Activated CD4-positive, alpha-beta memory T cell treated with anti-CD3 and anti-CD28 coated beads, Interleukin-2, amount 10 ng/mL, durations not matched to agents 7 days and 5 days (primary cell): ENCODE data around the gene RPL11. TPM values are rescaled to one million over a fixed set of nuclear protein-coding genes. Genes with fewer than 3 reads are reported as not detected.
A peak's percentile ranks its signal among the peaks of the same experiment; 100 is the strongest.

Experiments used
- CTCF ChIA-PET: fragments of 350-600 bp; sonication (Branson Sonifier 250); formaldehyde crosslinking; loops from one replicate; lab custom pipeline; 2021; ENCODE audit warnings: antibody characterized with exemption, inconsistent platforms; lab: Charles Lee
- POLR2A ChIA-PET: fragments of 350-600 bp; sonication (Branson Sonifier 250); formaldehyde crosslinking; loops from one replicate; lab custom pipeline; 2021; ENCODE audit warnings: antibody characterized with exemption; lab: Charles Lee
- DNase-seq: peaks from one replicate; pipeline ENCODE4 v3.0.0-alpha.2; 2020
- H3K27ac Mint-ChIP-seq: one replicate; pipeline ENCODE4 v1.8.0; 2021; ENCODE audit warnings: mild to moderate bottlenecking, mixed read lengths
- H3K27me3 Mint-ChIP-seq: one replicate; pipeline ENCODE4 v1.8.0; 2021; ENCODE audit warnings: mixed read lengths
- H3K36me3 Mint-ChIP-seq: one replicate; pipeline ENCODE4 v1.8.0; 2021; ENCODE audit warnings: low read depth, mixed read lengths
- H3K4me1 Mint-ChIP-seq: one replicate; pipeline ENCODE4 v1.8.0; 2021; ENCODE audit warnings: mixed read lengths
- H3K4me3 Mint-ChIP-seq: one replicate; pipeline ENCODE4 v1.8.0; 2021; ENCODE audit warnings: mild to moderate bottlenecking, mixed read lengths
- H3K9me3 Mint-ChIP-seq: one replicate; pipeline ENCODE4 v1.8.0; 2021; ENCODE audit warnings: mixed read lengths
- total RNA-seq, 2 experiments: library from RNA; stranded (reverse); gene quantifications; one replicate each; pipeline ENCODE4 v1.2.3, GENCODE V29; 2021

The RPL11 gene
- total RNA-seq, 2 experiments from 2014 or later: 1,074 to 1,084 TPM

DNA sequence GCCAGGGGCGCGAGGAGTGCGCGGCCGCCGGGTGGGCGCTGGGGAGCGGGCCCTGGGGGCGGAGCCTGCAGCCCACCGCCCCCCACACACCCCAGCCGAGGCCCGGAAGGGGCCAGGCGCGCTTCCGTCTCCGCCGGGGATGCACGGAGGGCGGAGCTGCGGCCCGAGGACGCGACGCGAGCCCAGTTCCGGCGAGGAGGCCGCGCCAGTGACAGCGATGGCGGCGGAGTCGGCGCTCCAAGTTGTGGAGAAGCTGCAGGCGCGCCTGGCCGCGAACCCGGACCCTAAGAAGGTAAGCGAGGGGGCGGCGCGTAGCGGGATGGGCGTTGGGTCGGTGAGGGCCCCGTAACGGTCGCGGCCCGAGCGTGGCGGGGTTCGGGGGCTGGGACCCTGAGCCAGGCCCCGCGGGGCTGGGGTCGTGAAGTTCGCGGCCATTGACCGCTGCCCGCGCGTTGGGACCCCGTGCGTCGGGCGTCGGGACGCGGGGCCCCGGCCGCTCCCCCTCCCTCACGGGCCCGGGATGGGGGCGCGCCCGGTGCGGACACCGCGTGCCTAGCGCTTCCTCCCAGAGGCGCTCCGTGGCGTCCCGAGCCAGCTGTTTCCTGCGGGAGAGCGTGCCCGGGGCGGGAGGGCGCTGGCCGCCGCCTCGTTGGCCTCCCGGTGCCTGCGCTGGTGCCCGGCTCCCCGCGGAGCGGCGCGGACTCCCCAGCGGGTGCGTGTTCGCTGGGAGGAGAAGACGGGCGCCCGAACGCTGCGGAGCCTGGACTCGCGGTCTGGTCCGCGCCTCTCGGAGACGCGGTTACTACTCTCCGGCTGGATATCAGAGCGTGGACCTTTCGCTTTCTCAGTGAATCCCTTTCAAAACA is 51.9 kb downstream of the RPL11 start, which contains the start of gene ELOA:
Gene ELOA, plus strand, starts transcription at position 185 of the 866 bp plus-strand sequence. Its CDS starts 33 bp downstream, at position 218.
- Mint-ChIP-seq H3K27me3 (no peaks in the 10 kb centered on the region), H3K27ac (peak within 1 kb of the TSS; percentile 87), H3K36me3 (peaks cover 15% of the 10 kb centered on the region), H3K4me1 (peaks cover 45% of the 10 kb centered on the region), H3K9me3 (no peaks in the 10 kb centered on the region), H3K4me3 (peak within 1 kb of the TSS; percentile 87)
- DNase-seq: peak; percentile 84
- ChIA-PET CTCF (interaction anchor here (0.7 to 2.1 kb wide), 10 partner anchors 16 to 247 kb away, joined by 3 to 13 read pairs (median 4); partner anchors contain the start of genes HMGCL, PITHD1 and RPL11), POLR2A (interaction anchor here (0.6 to 6.5 kb wide), 23 partner anchors 9 to 643 kb away, joined by 3 to 62 read pairs (median 5); partner anchors contain the start of genes E2F2, GALE, LYPLA2 and PITHD1)

DNA sequence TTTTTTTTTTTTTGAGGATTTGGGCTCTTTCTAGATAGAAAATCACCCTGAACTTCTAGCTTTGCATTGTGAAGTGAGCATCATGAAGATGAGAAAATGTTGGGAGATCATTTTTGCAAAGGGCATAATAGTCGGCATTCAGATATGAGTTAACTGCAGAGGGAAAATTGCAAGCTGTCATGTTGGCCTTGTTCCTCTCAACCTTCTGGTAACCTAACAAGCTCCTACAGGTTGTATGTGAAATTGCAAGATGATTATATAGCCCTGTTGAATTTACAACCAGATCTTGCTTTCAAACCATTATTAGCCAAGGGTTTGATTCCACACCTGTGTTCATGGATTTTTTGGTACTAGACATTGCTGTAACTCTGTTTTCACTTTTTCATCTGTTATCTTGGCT is 53.9 kb downstream of the RPL11 start:
- no peak for DNase-seq
- ChIA-PET CTCF (interaction anchor here (0.8 to 3.0 kb wide), 14 partner anchors 9 to 261 kb away, joined by 3 to 14 read pairs (median 4); partner anchors contain the start of genes ASAP3, PITHD1 and RPL11), POLR2A (interaction anchor here (0.7 to 6.5 kb wide), 9 partner anchors 11 to 568 kb away, joined by 3 to 62 read pairs (median 10); partner anchors contain the start of genes PITHD1 and RPL11)
- Mint-ChIP-seq H3K4me1 (peaks cover 49% of the 10 kb centered on the region), H3K4me3 (peak overlapping the region; percentile 60), H3K9me3 (no peaks in the 10 kb centered on the region), H3K36me3 (peaks cover 23% of the 10 kb centered on the region), H3K27me3 (no peaks in the 10 kb centered on the region), H3K27ac (peak overlapping the region; percentile 34)

Other genes with a start within 250 kb of the RPL11 start
- gene ASAP3, start 207.6 kb upstream of the RPL11 start, total RNA-seq: under 1 TPM; 0.43 to 0.63 TPM
- gene E2F2, start 160.6 kb upstream of the RPL11 start, total RNA-seq: 10 to 100 TPM; 93.4 to 98.9 TPM
- gene ID3, start 132.3 kb upstream of the RPL11 start, total RNA-seq: 10 to 100 TPM; 14.7 to 14.8 TPM
- gene ELOA, start 51.7 kb downstream of the RPL11 start, total RNA-seq: 10 to 100 TPM; 34.1 to 35.2 TPM
- 10 to 100 TPM; 50.0 to 51.6 TPM for gene PITHD1, start 86.6 kb downstream of the RPL11 start, total RNA-seq
- gene LYPLA2, start 99.3 kb downstream of the RPL11 start, total RNA-seq: 10 to 100 TPM; 76.1 to 80.8 TPM
- 10 to 100 TPM; 33.5 to 37.6 TPM for gene GALE, start 108.9 kb downstream of the RPL11 start, total RNA-seq
- 10 to 100 TPM; 33.5 to 35.7 TPM for gene HMGCL, start 133.6 kb downstream of the RPL11 start, total RNA-seq
- 1 to 10 TPM; 5.6 to 6.3 TPM for gene FUCA1, start 176.5 kb downstream of the RPL11 start, total RNA-seq
- under 1 TPM in 1 of 2 experiments, not detected in 1; 0.08 TPM for gene CNR2, start 221.6 kb downstream of the RPL11 start, total RNA-seq